Stimulated activated naive B cell treated with anti-CD40 and anti-IgM and Interleukin-4, amounts not matched to agents 10 μg/mL and 1 μg/mL and 100 μg/mL, for 72 hours (primary cell): ENCODE measurements around the gene MYO5C.
"Not testable (repeated sequence)": the region's sequence is repeated elsewhere in the genome, so short reads cannot be mapped to it uniquely, and the experiment has no call there.

Source experiments
- ATAC-seq, 2 donors: fragments of 150-1000 bp; cut with Tn5 transposase; replicated peaks; 2 replicates each; pipeline ENCODE4 v1.10.0; 2021; ENCODE audit warnings: moderate library complexity in 1 of 2
- DNase-seq: peaks from one replicate; pipeline ENCODE4 v3.0.0; 2021
- H3K27ac Mint-ChIP-seq: one replicate; pipeline ENCODE4 v1.8.0; 2022; ENCODE audit warnings: mild to moderate bottlenecking, mixed read lengths
- H3K27me3 Mint-ChIP-seq, 2 donors: one replicate each; pipeline ENCODE4 v1.8.0; 2022; ENCODE audit warnings: mixed read lengths in 2 of 2
- H3K36me3 Mint-ChIP-seq, 2 donors: one replicate each; pipeline ENCODE4 v1.8.0; 2022; ENCODE audit warnings: mixed read lengths in 2 of 2, mild to moderate bottlenecking in 1 of 2
- H3K4me1 Mint-ChIP-seq, 2 donors: one replicate each; pipeline ENCODE4 v1.8.0; 2022; ENCODE audit warnings: mixed read lengths in 2 of 2, mild to moderate bottlenecking in 1 of 2
- H3K4me3 Mint-ChIP-seq, 2 donors: one replicate each; pipeline ENCODE4 v1.8.0; 2022; ENCODE audit warnings: mild to moderate bottlenecking in 2 of 2, mixed read lengths in 2 of 2, moderate library complexity in 1 of 2
- H3K9me3 Mint-ChIP-seq, 2 donors: one replicate each; pipeline ENCODE4 v1.8.0; 2022; ENCODE audit warnings: mixed read lengths in 2 of 2, mild to moderate bottlenecking in 1 of 2

The MYO5C gene

DNA sequence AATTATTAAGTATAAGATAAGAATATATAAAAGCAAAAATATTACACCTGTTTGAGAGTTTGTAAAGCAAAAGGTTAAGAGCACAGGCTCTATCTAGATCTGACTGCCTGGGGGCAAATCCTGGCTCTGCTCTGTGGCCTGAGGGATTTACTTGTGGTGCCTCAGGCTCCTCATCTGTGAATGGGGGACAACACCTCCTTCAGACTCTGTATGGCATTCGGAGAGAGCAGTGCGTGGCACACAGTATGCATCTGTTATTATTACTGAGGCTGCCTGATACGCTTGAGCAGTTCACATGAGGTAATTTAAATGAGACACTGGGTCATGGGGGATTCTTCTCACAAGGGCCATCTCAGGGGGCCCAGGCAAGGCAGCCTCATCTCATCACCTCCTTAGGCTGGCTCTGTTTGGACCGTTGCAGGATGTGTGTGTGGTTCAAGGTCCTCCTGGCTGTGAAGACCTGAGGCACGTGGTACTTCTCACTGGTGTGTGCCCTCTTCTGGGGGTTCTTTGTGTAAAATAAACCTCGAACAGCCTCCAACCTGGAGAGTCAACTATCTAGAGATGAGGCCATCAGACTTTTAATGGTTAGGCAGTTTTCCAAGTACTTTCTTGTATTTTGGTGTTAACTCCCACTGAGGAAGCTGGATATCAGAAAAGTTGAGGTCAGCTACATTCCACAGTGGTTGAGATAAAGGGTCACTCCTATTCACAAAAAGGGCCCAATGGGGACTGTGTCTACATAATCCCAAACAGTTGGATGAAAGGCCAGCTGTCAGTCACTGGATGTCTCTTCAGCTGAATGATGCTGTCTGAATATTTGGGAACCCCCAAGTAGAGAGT lies 113.4 kb downstream of the MYO5C start:
- Mint-ChIP-seq H3K4me1 (peaks cover 22 to 50% of the 10 kb centered on the region in 2 donors), H3K4me3 (no peak overlapping the region), H3K27ac (no peak overlapping the region), H3K27me3 (no peaks in the 10 kb centered on the region), H3K9me3 (peaks cover 0 to 1% of the 10 kb centered on the region in 2 donors), H3K36me3 (peaks cover 0 to 4% of the 10 kb centered on the region in 2 donors)
- ATAC-seq (no peak), DNase-seq (no peak)

DNA sequence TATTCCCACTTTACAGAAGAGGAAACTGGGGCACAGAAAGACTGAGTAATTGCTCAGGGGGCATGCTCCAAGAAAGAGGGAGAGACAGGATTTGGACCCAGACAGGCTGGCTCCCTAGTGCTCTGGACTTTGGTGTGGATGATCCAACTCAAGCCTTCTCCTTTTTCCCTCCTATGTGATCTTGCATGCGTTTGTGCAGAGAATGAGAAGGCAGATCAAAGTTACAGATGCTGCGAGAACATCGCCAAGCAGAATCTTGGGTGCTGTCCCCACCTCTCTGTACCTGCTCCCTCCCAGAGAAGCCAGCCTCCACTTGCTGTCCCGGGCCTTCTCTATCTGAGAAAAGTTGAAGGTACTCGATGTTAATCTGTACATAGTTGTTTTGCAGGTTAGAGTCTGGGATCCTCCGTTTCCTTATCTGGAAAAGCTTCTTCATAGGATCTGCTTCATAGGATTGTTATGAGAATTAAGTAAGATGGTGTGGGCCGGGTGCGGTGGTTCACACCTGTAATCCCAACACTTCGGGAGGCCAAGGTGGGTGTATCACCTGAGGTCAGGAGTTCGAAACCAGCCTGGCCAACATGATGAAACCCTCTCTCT lies 114.7 kb downstream of the MYO5C start:
- Mint-ChIP-seq H3K4me1 (peaks cover 29 to 62% of the 10 kb centered on the region in 2 donors), H3K9me3 (peaks cover 0 to 1% of the 10 kb centered on the region in 2 donors), H3K4me3 (peak overlapping the region; percentile 93), H3K27me3 (no peaks in the 10 kb centered on the region), H3K27ac (peak overlapping the region; percentile 98), H3K36me3 (peaks cover 4 to 12% of the 10 kb centered on the region in 2 donors)
- no peak for ATAC-seq
- DNase-seq: no peak

DNA sequence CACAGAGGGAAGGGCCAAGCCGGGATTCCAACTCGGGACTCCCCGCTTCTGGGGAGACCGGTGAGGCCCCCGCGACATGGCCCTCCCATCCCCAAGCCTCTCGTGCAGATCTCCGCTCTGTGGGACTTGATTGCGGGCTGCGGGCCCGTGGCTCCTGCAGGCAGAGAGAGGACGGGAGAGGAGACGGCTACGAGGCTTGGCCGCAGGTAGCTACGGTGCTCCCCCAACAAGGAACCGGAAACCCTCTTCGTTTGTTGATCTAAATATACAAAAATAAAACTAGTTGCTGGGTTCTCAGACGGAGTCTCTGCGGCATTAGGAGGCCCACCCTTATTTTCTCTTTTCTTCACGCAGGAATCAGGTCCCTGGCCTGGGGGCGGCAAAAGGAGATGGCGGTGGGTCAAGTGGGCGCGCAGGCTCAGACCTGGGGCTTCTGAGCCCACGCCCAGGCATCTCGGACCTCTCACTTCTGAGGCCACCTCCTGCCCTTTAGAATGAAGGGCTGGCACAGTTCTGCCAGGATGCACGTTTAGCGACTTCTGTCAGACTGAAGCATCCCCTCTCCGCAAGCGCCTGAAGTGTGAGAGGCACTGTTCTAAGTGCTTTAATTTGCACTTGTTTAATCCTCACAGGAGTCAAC lies 115.3 kb downstream of the MYO5C start:
- DNase-seq (no peak), ATAC-seq (peak; percentile 38 to 40)
- Mint-ChIP-seq H3K4me3 (peak overlapping the region; percentile 93), H3K27me3 (no peaks in the 10 kb centered on the region), H3K36me3 (peaks cover 4 to 12% of the 10 kb centered on the region in 2 donors), H3K9me3 (peaks cover 0 to 1% of the 10 kb centered on the region in 2 donors), H3K4me1 (peaks cover 31 to 64% of the 10 kb centered on the region in 2 donors), H3K27ac (peak overlapping the region; percentile 98)

DNA sequence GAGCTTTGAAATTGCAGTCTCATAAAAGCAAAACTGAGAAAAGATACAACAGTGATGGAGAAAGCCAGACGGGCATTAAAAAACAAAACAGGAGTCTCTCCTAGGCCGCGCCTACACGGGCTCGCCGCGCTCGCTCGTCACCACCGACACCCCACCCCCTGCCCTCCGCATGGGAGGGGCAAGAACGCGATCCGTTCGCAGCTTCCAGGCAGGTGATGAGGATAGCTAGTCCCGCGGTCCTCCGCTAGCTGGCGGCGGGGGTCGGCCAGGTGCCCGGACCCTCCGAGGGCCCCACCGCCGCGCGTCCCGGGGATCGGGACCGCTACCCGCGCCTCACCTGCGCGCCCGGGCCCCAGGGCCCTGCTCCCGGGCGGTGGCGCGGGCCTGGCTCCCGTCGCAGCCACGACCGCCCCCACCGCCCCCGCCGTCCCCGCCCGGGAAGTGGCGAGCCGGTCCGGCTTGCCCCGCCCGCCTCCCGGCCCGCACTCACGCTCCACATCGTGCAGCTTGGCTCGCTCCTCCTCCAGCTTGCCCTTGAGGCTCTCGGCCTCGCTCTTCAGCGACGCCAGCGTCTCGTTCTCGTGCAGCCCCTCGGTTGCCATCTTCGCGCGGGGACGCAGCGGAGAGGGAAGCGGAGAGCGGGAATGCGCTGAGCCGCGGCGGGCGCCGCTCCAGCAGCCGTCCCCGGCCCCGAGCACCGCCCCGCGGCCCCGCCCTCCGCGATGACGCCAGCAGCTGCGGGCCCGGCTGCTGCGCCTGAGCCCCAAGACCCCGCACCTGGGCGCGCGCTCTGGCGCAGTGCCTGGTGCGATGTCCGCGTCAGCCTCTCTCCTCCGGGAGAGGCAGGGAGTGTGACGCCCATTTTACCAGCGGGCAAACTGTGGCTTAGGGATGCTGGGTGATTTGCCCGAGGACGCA lies 116.1 kb downstream of the MYO5C start:
- peaks cover 0 to 1% of the 10 kb centered on the region in 2 donors for H3K9me3 Mint-ChIP-seq
- peaks cover 4 to 12% of the 10 kb centered on the region in 2 donors for H3K36me3 Mint-ChIP-seq
- DNase-seq (peak; percentile 87), ATAC-seq (peak; percentile 87 to 89)
- peak overlapping the region; percentile 93 to 95 for H3K4me3 Mint-ChIP-seq
- H3K27me3 Mint-ChIP-seq: no peaks in the 10 kb centered on the region
- peak overlapping the region; percentile 98 for H3K27ac Mint-ChIP-seq
- H3K4me1 Mint-ChIP-seq: peaks cover 31 to 67% of the 10 kb centered on the region in 2 donors

DNA sequence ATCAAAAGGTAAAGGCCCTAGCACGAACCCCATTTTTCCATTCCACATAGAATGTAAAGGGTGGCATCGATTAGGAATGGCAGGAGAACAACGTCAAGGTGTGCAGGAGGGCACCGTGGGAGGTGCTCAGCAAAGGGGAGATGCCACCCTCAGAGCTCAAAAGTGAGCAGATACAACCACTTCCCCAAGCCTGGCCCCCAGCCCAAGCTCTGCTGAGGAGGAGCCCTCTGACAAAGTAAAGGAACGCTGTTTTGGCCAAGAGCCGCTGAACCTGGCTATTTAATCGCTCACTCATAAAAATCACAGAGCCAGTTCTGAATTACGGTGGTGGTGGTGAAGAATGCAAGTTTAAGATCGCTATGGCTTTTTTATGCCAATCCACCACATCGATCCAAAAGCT lies 116.8 kb downstream of the MYO5C start:
- Mint-ChIP-seq H3K4me3 (peak overlapping the region; percentile 89 to 95), H3K36me3 (peaks cover 5 to 16% of the 10 kb centered on the region in 2 donors), H3K27ac (peak overlapping the region; percentile 96), H3K27me3 (no peaks in the 10 kb centered on the region), H3K4me1 (peaks cover 33 to 75% of the 10 kb centered on the region in 2 donors), H3K9me3 (peaks cover 0 to 1% of the 10 kb centered on the region in 2 donors)
- DNase-seq (no peak), ATAC-seq (no peak)

DNA sequence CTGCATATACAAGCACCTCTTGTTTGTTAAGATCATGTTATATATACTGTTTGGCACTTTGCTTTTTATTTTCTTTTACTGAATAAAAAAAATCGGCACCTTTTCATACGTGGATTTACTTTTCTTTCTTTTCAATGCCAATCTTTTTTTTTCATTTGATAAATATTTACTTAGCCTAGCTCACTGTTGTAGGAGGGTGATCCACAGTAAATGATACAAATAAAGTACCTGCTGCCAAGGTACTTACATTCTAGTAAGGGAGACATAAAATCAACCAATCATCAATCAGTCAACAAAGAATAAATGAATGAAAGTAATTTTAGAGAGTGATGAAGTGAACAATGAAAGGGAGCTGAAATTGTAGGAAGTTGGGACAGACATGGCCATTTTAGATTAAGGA lies 122.7 kb downstream of the MYO5C start:
- DNase-seq: no peak
- H3K4me1 Mint-ChIP-seq: peaks cover 32 to 84% of the 10 kb centered on the region in 2 donors
- H3K4me3 Mint-ChIP-seq: no peak overlapping the region
- H3K9me3 Mint-ChIP-seq: peaks cover 0 to 1% of the 10 kb centered on the region in 2 donors
- peaks cover 12 to 32% of the 10 kb centered on the region in 2 donors for H3K36me3 Mint-ChIP-seq
- H3K27me3 Mint-ChIP-seq: no peaks in the 10 kb centered on the region
- ATAC-seq: no peak
- H3K27ac Mint-ChIP-seq: no peak overlapping the region

DNA sequence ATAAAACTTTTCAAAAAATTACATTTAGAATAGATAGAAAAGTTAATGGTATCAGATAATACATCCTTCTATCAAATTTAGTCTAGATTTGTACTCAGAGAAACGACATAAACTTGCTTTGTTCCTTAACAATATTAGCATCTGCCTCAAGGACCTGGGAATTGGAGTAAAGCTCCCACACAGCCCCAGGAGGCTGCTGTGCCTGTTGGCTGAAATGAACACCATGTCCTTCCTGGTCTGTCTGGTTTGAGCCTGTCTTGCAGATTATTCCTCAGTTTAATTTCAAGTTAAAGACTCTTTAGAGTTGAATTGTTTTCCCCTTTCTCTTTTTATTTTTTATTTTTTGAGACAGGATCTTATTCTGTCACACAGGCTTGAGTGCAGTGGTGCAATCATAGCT lies 123.8 kb downstream of the MYO5C start:
- peaks cover 35 to 82% of the 10 kb centered on the region in 2 donors for H3K4me1 Mint-ChIP-seq
- ATAC-seq (no peak), DNase-seq (no peak)
- peak overlapping the region; percentile 56 for H3K27ac Mint-ChIP-seq
- peaks cover 0 to 1% of the 10 kb centered on the region in 2 donors for H3K9me3 Mint-ChIP-seq
- H3K4me3 Mint-ChIP-seq: peak overlapping the region in 1 of 2 donors; percentile 14
- peaks cover 12 to 32% of the 10 kb centered on the region in 2 donors for H3K36me3 Mint-ChIP-seq
- H3K27me3 Mint-ChIP-seq: no peaks in the 10 kb centered on the region

DNA sequence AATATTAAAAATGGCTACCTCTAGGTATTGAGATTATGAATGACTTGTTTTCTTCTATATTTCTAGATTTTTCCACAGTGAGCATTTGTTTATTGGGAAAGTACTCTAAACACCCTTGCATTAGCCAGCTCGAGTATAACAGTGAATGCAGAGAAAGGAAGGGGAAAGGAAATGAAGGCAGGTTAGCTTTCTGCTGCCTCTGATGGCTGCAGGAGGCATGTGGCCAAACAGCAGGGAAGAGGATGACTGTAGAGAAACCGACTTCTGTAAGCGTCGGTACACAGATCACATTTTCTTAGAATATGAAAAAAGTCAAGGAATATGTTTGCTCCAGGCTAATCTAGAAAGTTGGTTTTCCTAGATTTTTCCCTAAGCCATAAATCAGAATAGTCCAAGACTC lies 124.2 kb downstream of the MYO5C start:
- ATAC-seq (peak; percentile 54 to 66), DNase-seq (no peak)
- peak overlapping the region; percentile 4 for H3K27ac Mint-ChIP-seq
- peaks cover 8 to 28% of the 10 kb centered on the region in 2 donors for H3K36me3 Mint-ChIP-seq
- H3K9me3 Mint-ChIP-seq: peaks cover 0 to 1% of the 10 kb centered on the region in 2 donors
- no peaks in the 10 kb centered on the region for H3K27me3 Mint-ChIP-seq
- H3K4me3 Mint-ChIP-seq: no peak overlapping the region
- H3K4me1 Mint-ChIP-seq: peaks cover 34 to 82% of the 10 kb centered on the region in 2 donors

DNA sequence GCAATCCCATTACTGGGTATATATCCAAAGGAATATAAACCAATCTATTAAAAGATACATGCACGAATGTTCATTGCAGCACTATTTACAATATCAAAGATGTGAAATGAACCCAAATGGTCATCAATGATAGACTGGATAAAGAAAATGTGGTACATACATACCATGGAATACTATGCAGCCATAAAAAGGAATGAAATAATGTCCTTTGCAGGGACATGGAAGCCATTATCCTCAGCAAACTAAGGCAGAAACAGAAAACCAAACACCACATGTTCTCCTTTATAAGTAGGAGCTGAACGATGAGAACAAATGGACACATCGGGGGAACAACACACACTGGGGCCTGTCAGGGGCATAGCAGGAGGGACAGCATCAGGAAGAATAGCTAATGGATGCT lies 125.4 kb downstream of the MYO5C start:
- H3K27ac Mint-ChIP-seq, DNase-seq, ATAC-seq, H3K27me3 Mint-ChIP-seq, H3K4me3 Mint-ChIP-seq, H3K9me3 Mint-ChIP-seq: not testable (repeated sequence)
- Mint-ChIP-seq H3K4me1 (peaks cover 39 to 88% of the 10 kb centered on the region in 2 donors), H3K36me3 (peaks cover 8 to 25% of the 10 kb centered on the region in 2 donors)

DNA sequence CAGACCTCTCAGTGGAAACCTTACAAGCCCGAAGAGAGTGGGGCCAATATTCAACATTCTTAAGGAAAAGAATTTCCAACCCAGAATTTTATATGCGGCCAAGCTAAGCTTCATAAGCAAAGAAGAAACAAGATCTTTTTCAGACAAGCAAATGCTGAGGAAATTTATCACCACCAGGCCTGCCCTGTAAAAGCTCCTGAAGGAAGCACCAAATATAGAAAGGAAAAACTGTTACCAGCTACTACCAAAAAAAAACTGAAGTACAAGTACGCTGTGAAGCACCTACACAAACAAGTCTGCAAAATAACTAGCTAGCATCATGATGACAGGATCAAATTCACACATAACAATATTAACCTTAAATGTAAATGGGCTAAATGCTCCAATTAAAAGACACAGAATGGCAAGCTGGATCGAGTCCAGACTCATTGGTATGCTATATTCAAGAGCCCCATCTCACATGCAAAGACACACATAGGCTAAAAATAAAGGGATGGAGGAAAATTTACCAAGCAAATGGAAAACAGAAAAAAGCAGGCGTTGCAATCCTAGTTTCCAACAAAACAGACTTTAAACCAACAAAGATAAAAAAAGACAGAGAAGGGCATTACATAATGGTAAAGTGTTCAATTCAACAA lies 130.0 kb downstream of the MYO5C start:
- not testable (repeated sequence) for ATAC-seq, H3K27ac Mint-ChIP-seq, H3K27me3 Mint-ChIP-seq, DNase-seq, H3K4me3 Mint-ChIP-seq, H3K9me3 Mint-ChIP-seq
- Mint-ChIP-seq H3K4me1 (peaks cover 38 to 65% of the 10 kb centered on the region in 2 donors), H3K36me3 (peaks cover 21 to 26% of the 10 kb centered on the region in 2 donors)

DNA sequence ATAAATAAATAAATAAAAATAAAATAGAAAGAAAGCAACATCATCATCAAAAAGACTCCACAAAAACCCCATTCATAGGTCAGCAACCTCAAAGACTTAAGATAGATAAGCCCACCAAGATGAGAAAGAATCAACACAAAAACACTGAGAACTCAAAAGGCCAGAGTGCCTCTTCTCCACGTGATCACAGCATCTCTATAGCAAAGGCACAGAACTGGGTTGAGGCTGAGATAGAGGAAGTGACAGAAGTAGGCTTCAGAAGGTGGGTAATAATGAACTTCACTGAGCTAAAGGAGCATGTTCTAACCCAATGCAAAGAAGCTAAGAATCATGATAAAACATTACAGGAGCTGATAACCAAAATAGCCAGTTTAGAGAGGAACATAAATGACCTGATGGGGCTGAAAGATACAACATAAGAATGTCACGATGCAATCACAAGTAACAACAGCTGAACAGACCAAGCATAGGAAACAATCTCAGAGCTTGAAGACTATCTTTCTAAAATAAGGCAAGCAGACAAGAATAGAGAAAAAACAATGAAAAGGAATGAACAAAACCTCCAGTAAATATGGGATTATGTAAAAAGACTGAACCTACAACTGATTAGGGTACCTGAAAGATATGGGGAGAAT lies 130.9 kb downstream of the MYO5C start:
- Mint-ChIP-seq H3K27ac (peak overlapping the region; percentile 6), H3K27me3 (no peaks in the 10 kb centered on the region), H3K4me1 (peaks cover 33 to 57% of the 10 kb centered on the region in 2 donors), H3K36me3 (peaks cover 22 to 24% of the 10 kb centered on the region in 2 donors), H3K4me3 (no peak overlapping the region), H3K9me3 (peaks cover 0 to 1% of the 10 kb centered on the region in 2 donors)
- DNase-seq: no peak
- ATAC-seq: peak; percentile 79 to 80

DNA sequence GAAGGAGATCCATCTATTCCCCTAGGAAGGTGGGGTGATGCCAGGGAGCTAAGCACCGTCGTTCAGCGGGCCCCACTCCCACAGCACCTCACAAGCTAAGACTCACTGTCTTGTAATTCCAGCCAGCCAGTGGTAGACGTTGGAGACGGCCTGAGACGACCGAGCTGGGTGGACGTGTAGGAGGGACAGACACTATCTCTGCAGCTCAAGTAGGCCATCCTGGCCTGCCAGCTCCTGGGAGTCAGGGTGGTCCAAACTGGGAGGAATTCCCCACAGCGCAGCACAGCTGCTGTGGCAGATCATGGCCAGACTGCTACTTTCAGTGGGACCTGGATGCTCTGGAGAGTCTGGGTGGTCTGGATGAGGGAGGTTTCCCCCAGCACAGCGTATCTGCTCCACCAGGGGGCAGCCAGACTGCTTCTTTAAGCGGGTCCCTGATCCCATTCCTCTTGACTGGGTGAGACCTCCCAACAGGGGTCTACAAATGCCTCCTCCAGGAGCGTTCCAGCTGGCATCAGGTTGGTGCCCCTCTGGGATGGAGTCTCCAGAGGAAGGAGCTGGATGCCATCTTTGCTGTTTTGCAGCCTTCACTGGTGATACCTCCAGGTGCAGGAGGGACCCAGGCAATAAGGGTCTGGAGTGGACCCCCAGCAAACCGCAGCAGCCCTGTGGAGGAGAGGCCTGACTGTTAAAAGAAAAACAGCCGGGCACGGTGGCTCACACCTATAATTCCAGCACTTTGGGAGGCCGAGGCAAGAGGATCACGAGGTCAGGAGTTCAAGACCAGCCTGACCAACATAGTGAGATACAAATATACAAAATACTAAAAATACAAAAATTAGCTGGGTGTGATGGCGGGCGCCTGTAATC lies 132.0 kb downstream of the MYO5C start:
- no peak for ATAC-seq
- no peak overlapping the region for H3K4me3 Mint-ChIP-seq
- no peaks in the 10 kb centered on the region for H3K27me3 Mint-ChIP-seq
- H3K27ac Mint-ChIP-seq: no peak overlapping the region
- H3K9me3 Mint-ChIP-seq: no peaks in the 10 kb centered on the region
- peaks cover 24 to 27% of the 10 kb centered on the region in 2 donors for H3K36me3 Mint-ChIP-seq
- H3K4me1 Mint-ChIP-seq: peaks cover 36 to 48% of the 10 kb centered on the region in 2 donors
- DNase-seq: no peak
